ENCODE results near the gene ATXN7. TPM values are rescaled to one million over a fixed set of nuclear protein-coding genes. Genes with fewer than 3 reads are reported as not detected.
A peak's percentile ranks its signal among the peaks of the same experiment; 100 is the strongest.

ATXN7 gene
- polyA plus RNA-seq, 3 donors, result 2.7 to 29.5 (median 3.2) TPM

GRCh38 chr3:64031540-64032508, 168.2 kb downstream of the ATXN7 start:
- 69% methylated on average over 3 of the region's 13 CpGs for WGBS (ENCODE audit: insufficient coverage)
- H3K27ac Mint-ChIP-seq, result peak overlapping the region in 1 of 7 donors; percentile 6
- no peak for DNase-seq

More at GRCh38 chr3:64031540-64032508, 168.2 kb downstream of the ATXN7 start:
- Histone ChIP-seq H3K27ac (ENCODE audit: low read depth in 1 of 2, low read length in 2 of 2) (no peak overlapping the region), H4K20me1 (ENCODE audit: insufficient read depth, low read length) (no peaks in the 10 kb centered on the region), H2AFZ (ENCODE audit: insufficient read depth, low read depth, low read length, poor library complexity, severe bottlenecking) (peak overlapping the region; percentile 72), H3K36me3 (replicated peaks in 1 of 2; ENCODE audit: control insufficient read depth in 1 of 2, insufficient read depth in 2 of 2, low read length in 2 of 2) (no peaks in the 10 kb centered on the region), H3K4me1 (ENCODE audit: control insufficient read depth in 1 of 2, insufficient read depth in 2 of 2, low read length in 2 of 2) (peaks cover 5% of the 10 kb centered on the region in 2 donors), H3K4me3 (replicated peaks in 1 of 3; ENCODE audit: low read depth in 2 of 3, low read length in 3 of 3) (no peak overlapping the region), H3K27me3 (ENCODE audit: control insufficient read depth in 2 of 2, insufficient read depth in 2 of 2, low read length in 2 of 2) (peaks cover 19 to 34% of the 10 kb centered on the region in 2 donors), H3K9me3 (replicated peaks in 1 of 2; ENCODE audit: control insufficient read depth in 1 of 2, insufficient read depth in 1 of 2, low read length in 2 of 2) (no peaks in the 10 kb centered on the region), H3K4me2 (replicated peaks; ENCODE audit: extremely low read depth, low read length, poor library complexity, severe bottlenecking) (no peak overlapping the region), H3K9ac (ENCODE audit: insufficient read depth, low read length, poor library complexity, severe bottlenecking) (no peak overlapping the region), H3K79me2 (ENCODE audit: insufficient read depth, low read length) (no peaks in the 10 kb centered on the region)
- Mint-ChIP-seq H3K27me3 (ENCODE audit: low read depth in 3 of 3) (peaks cover 15 to 44% (median 20%) of the 10 kb centered on the region in 3 donors), H3K9me3 (peaks cover 0 to 4% (median 0%) of the 10 kb centered on the region in 7 donors), H3K4me1 (peaks cover 6% of the 10 kb centered on the region), H3K4me3 (no peak overlapping the region), H3K36me3 (no peaks in the 10 kb centered on the region)
- no peak for TF ChIP-seq CTCF (IDR thresholded peaks at IDR 0.05)
- intact Hi-C loops (cut with micrococcal nuclease), result loop anchor here (5.0 to 10.0 kb wide), 2 partner anchors 450 to 453 kb away; no protein-coding TSS in a partner anchor
